Ureter (tissue), 1 donor: ENCODE results near the gene DPH7. TPM values are rescaled to one million over a fixed set of nuclear protein-coding genes. Genes with fewer than 3 reads are reported as not detected.
"Not testable (repeated sequence)": the region's sequence is repeated elsewhere in the genome, so short reads cannot be mapped to it uniquely, and the experiment has no call there.

ENCODE experiments used
- DNase-seq: peaks from one replicate; pipeline ENCODE4 v3.0.0-alpha.2; 2020; ENCODE audit warnings: low spot score
- total RNA-seq: library from RNA; stranded (reverse); gene quantifications from one replicate; pipeline ENCODE4 v1.2.4, GENCODE V29; 2023
- donor health status: DM: yes; HTN: yes; CAD: no.

DPH7 gene
- total RNA-seq, 1 donor from 2014 or later: 43.4 TPM

- DNase-seq: no peak
Observed at GRCh38 chr9:137580954-137581322, 2.2 kb upstream of the DPH7 start.

- no peak for DNase-seq
Observed at GRCh38 chr9:137580209-137580953, 1.7 kb upstream of the DPH7 start.

DNA sequence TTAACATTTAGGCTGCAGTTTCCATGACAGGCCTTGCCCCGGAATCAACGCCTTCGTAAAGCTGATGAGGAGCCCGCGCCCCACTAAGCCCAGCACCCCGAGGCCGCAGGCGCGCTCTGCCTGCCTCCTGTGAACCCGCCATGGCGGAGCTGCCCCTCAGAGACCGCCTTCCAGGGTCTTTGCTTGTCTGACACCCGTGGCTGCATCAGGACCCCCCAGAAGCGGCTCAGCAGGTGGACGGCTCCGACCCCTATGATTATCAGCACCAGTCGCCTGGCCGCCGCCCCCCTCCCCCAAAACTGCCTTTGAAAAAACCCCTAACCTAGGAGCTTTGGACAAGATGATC, 507 bp upstream of the DPH7 start:
- DNase-seq: no peak

GRCh38 chr9:137575716-137576411, 2.9 kb downstream of the DPH7 start:
- DNase-seq: no peak

- DNase-seq: no peak
Observed at GRCh38 chr9:137575364-137575715, 3.4 kb downstream of the DPH7 start.

DNA sequence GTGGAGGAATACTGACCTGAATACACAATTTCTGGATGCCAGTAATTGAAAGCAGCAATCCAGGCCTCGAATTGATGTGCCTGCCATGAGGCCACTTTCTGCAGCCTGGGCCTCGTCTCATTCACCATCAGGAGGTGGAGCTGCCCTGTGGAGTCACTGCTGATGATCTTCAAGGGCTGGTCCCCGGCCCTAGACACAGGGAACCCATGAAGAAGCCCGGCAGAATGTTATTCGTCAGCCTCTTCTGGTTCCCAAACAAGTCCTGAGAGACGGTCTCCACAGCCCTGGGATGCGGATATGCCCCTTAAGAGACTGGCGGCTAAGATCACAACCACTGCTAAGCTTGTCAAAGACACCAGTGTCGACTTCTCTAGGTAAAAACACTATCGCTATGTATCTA, 4.5 kb downstream of the DPH7 start:
- DNase-seq: no peak

DNA sequence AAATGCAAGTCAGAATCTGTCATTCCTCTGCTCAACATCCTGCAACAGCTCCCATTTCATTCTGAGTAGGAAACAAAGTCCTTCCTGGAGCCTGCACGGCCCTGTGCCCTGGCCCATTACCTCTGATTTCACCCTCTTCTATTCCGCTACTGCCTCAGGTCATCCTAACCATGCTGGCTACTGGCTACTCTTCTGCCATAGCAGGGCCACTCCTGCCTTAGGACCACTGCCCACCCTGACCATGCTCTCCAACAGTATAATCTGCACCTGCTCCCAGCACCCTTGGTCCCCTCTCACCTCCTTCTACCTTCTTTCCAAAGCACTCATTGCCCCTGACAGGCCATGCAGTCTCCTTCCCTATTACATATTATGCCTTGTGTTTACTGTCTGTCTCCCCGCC, 8.2 kb downstream of the DPH7 start:
- no peak for DNase-seq

DNA sequence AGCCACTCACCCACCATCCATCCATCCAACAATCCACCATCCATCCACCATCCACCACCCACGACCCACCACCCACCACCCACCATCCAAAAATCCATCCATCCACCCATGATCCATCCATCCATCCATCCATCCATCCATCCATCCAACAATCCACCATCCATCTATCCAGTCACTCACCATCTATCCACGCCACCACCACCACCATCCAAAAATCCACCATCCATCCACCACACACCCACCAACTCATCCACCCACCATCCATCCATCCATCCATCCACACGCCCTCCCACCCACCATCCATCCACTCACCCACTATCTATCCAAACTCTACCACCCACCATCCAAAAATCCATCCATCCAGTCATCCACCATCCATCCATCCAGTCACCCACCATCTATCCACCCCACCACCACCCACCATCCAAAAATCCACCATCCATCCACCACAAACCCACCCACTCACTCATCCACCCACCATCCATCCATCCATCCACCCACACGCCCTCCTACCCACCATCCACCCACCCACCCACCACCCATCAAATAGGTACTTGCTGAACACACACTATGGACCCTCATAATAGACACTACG, 9.0 kb downstream of the DPH7 start:
- DNase-seq: no peak

GRCh38 chr9:137568445-137568844, 10.3 kb downstream of the DPH7 start:
- not testable (repeated sequence) for DNase-seq

- no peak for DNase-seq
Observed at GRCh38 chr9:137564817-137565411, 13.8 kb downstream of the DPH7 start.

DNA sequence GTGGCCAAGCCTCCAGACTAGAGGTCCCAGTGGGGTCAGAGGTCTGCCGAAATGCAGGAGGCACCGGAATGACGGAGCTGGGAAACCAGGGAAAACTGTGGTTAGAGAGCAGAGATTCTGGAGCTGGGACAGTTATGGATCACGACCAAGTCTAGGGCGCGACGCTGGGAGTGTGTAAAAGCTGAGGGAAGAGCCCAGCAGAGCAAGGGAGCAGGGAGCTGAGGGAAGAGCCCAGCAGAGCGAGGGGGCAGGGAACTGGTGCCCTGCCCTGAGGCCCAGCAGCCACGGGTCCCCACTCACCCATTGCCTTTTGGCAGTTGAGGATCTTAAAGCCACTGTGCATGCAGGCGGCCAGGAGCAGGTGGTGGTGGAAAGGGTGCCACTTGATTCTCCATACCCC, 14.6 kb downstream of the DPH7 start:
- no peak for DNase-seq

GRCh38 chr9:137558127-137558526, 20.6 kb downstream of the DPH7 start:
- no peak for DNase-seq

- DNase-seq: no peak
Observed at GRCh38 chr9:137556069-137556838, 22.5 kb downstream of the DPH7 start.

- DNase-seq: no peak
Observed at GRCh38 chr9:137555179-137555578, 23.5 kb downstream of the DPH7 start.

- DNase-seq: no peak
Observed at GRCh38 chr9:137554349-137554748, 24.4 kb downstream of the DPH7 start.

GRCh38 chr9:137553654-137554053, 25.1 kb downstream of the DPH7 start:
- DNase-seq: not testable (repeated sequence)

DNA sequence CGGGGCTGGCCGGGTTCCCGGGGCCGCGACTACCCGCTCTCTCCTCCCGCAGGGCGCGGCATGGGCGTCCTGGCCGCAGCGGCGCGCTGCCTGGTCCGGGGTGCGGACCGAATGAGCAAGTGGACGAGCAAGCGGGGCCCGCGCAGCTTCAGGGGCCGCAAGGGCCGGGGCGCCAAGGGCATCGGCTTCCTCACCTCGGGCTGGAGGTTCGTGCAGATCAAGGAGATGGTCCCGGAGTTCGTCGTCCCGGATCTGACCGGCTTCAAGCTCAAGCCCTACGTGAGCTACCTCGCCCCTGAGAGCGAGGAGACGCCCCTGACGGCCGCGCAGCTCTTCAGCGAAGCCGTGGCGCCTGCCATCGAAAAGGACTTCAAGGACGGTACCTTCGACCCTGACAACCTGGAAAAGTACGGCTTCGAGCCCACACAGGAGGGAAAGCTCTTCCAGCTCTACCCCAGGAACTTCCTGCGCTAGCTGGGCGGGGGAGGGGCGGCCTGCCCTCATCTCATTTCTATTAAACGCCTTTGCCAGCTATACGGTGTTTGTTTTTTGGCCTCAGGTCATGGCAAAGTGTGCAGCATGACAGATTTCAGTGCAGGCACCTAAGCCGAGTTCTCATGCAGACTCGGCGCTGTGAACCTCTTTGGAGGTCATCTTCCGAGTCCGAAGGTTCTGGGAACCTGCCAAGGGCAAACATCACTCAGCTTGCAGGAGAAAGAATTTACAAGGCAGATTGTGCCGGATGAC, 26.5 kb downstream of the DPH7 start:
- no peak for DNase-seq

DNA sequence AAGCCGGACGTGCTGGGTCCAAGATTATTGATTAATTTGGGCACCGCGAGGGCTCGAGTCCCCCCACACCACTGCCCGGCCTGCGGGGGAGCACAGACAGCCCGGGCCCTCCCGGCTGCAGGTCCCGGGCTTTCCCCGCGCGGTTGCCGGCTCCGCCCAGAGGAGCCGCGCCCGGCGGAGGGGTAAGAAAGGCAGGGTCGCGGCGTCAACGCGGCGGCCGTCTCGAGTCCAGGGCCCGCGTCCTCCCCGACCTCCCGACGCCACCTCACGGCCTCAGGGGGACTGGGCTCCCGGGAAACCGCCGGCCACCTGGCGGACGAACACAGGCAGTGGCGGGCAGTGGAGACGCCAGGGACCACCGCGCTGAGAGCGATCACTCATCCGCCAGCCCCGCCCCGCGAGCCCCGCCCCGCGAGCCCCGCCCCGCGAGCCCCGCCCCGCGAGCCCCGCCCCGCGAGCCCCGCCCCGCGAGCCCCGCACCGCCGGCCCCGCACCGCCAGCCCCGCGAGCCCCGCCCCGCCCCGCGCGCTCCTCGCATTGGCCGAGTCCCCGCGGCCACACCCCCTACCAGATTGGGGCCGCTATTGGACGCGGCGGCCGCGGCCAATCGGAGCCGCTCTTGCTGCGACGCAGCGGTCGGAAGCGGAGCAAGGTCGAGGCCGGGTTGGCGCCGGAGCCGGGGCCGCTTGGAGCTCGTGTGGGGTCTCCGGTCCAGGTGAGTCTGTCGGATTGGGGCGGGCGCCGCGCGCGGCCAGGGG, 27.3 kb downstream of the DPH7 start, which contains the start of gene MRPL41:
Gene MRPL41 (plus strand): TSS at position 616 of the 758 bp plus-strand sequence. CDS start 203 bp downstream, outside the sequence.
- peak; percentile 89 for DNase-seq

GRCh38 chr9:137550958-137551263, 27.8 kb downstream of the DPH7 start:
- peak; percentile 59 for DNase-seq

- DNase-seq: peak; percentile 92
Observed at GRCh38 chr9:137550231-137550621, 28.5 kb downstream of the DPH7 start, which contains the start of gene PNPLA7. Gene PNPLA7 (minus strand): TSS chr9:137550402. CDS start chr9:137550197, 205 bp downstream.
